ENCODE measurements around the gene STIM1.

Gene STIM1

GRCh38 chr11:3946455-3947017 lies 91.1 kb downstream of the STIM1 start:
- Mint-ChIP-seq H3K4me3 (peak overlapping the region; percentile 38), H3K27me3 (no peaks in the 10 kb centered on the region), H3K4me1 (ENCODE audit: low read depth) (peaks cover 96% of the 10 kb centered on the region), H3K27ac (peak overlapping the region; percentile 90), H3K9me3 (no peaks in the 10 kb centered on the region), H3K36me3 (ENCODE audit: low read depth) (peaks cover 34% of the 10 kb centered on the region)

GRCh38 chr11:3947061-3947460 lies 91.6 kb downstream of the STIM1 start:
- no peaks in the 10 kb centered on the region for H3K27me3 Mint-ChIP-seq
- H3K36me3 Mint-ChIP-seq (ENCODE audit: low read depth): peaks cover 34% of the 10 kb centered on the region
- H3K27ac Mint-ChIP-seq: peak overlapping the region; percentile 90
- peaks cover 96% of the 10 kb centered on the region for H3K4me1 Mint-ChIP-seq (ENCODE audit: low read depth)
- peak overlapping the region; percentile 38 for H3K4me3 Mint-ChIP-seq
- no peaks in the 10 kb centered on the region for H3K9me3 Mint-ChIP-seq

GRCh38 chr11:3949125-3949524 lies 93.7 kb downstream of the STIM1 start:
- Mint-ChIP-seq H3K36me3 (ENCODE audit: low read depth) (peaks cover 36% of the 10 kb centered on the region), H3K4me3 (no peak overlapping the region), H3K4me1 (ENCODE audit: low read depth) (peaks cover 96% of the 10 kb centered on the region), H3K9me3 (no peaks in the 10 kb centered on the region), H3K27ac (peak overlapping the region; percentile 4), H3K27me3 (no peaks in the 10 kb centered on the region)

- Mint-ChIP-seq H3K4me1 (ENCODE audit: low read depth) (peaks cover 99% of the 10 kb centered on the region), H3K27me3 (no peaks in the 10 kb centered on the region), H3K27ac (peak overlapping the region; percentile 75), H3K36me3 (ENCODE audit: low read depth) (peaks cover 20% of the 10 kb centered on the region), H3K9me3 (no peaks in the 10 kb centered on the region), H3K4me3 (no peak overlapping the region)
Measured at GRCh38 chr11:3950996-3951660, 95.7 kb downstream of the STIM1 start.

- Mint-ChIP-seq H3K36me3 (ENCODE audit: low read depth) (peaks cover 10% of the 10 kb centered on the region), H3K27ac (peak overlapping the region; percentile 39), H3K27me3 (no peaks in the 10 kb centered on the region), H3K9me3 (no peaks in the 10 kb centered on the region), H3K4me1 (ENCODE audit: low read depth) (peaks cover 96% of the 10 kb centered on the region), H3K4me3 (no peak overlapping the region)
Measured at GRCh38 chr11:3952715-3953114, 97.3 kb downstream of the STIM1 start.

GRCh38 chr11:3953327-3953726 lies 97.9 kb downstream of the STIM1 start:
- no peaks in the 10 kb centered on the region for H3K9me3 Mint-ChIP-seq
- no peak overlapping the region for H3K4me3 Mint-ChIP-seq
- peaks cover 7% of the 10 kb centered on the region for H3K36me3 Mint-ChIP-seq (ENCODE audit: low read depth)
- H3K27me3 Mint-ChIP-seq: no peaks in the 10 kb centered on the region
- H3K27ac Mint-ChIP-seq: peak overlapping the region; percentile 96
- H3K4me1 Mint-ChIP-seq (ENCODE audit: low read depth): peaks cover 96% of the 10 kb centered on the region

- peaks cover 96% of the 10 kb centered on the region for H3K4me1 Mint-ChIP-seq (ENCODE audit: low read depth)
- H3K27me3 Mint-ChIP-seq: no peaks in the 10 kb centered on the region
Measured at GRCh38 chr11:3954448-3955298, 99.2 kb downstream of the STIM1 start.

GRCh38 chr11:3955299-3955665 lies 99.8 kb downstream of the STIM1 start:
- H3K27ac Mint-ChIP-seq: peak overlapping the region; percentile 96
- no peaks in the 10 kb centered on the region for H3K27me3 Mint-ChIP-seq
- peaks cover 12% of the 10 kb centered on the region for H3K36me3 Mint-ChIP-seq (ENCODE audit: low read depth)
- peaks cover 96% of the 10 kb centered on the region for H3K4me1 Mint-ChIP-seq (ENCODE audit: low read depth)
- H3K4me3 Mint-ChIP-seq: peak overlapping the region; percentile 71
- no peaks in the 10 kb centered on the region for H3K9me3 Mint-ChIP-seq

More at GRCh38 chr11:3954448-3955298, 99.2 kb downstream of the STIM1 start:
- Mint-ChIP-seq H3K4me3 (peak overlapping the region; percentile 71), H3K36me3 (ENCODE audit: low read depth) (peaks cover 12% of the 10 kb centered on the region), H3K27ac (peak overlapping the region; percentile 96), H3K9me3 (no peaks in the 10 kb centered on the region)

GRCh38 chr11:3956038-3956437 lies 100.6 kb downstream of the STIM1 start:
- no peaks in the 10 kb centered on the region for H3K9me3 Mint-ChIP-seq
- H3K27me3 Mint-ChIP-seq: no peaks in the 10 kb centered on the region
- peaks cover 12% of the 10 kb centered on the region for H3K36me3 Mint-ChIP-seq (ENCODE audit: low read depth)
- H3K4me1 Mint-ChIP-seq (ENCODE audit: low read depth): peaks cover 93% of the 10 kb centered on the region
- H3K27ac Mint-ChIP-seq: peak overlapping the region; percentile 86
- peak overlapping the region; percentile 6 for H3K4me3 Mint-ChIP-seq

- Mint-ChIP-seq H3K9me3 (no peaks in the 10 kb centered on the region), H3K36me3 (ENCODE audit: low read depth) (peaks cover 12% of the 10 kb centered on the region), H3K27me3 (no peaks in the 10 kb centered on the region), H3K4me3 (no peak overlapping the region), H3K27ac (peak overlapping the region; percentile 86), H3K4me1 (ENCODE audit: low read depth) (peaks cover 89% of the 10 kb centered on the region)
Measured at GRCh38 chr11:3956748-3957147, 101.3 kb downstream of the STIM1 start.

GRCh38 chr11:3957437-3957836 lies 102.0 kb downstream of the STIM1 start:
- Mint-ChIP-seq H3K4me3 (no peak overlapping the region), H3K9me3 (no peaks in the 10 kb centered on the region), H3K27ac (no peak overlapping the region), H3K4me1 (ENCODE audit: low read depth) (peaks cover 87% of the 10 kb centered on the region), H3K36me3 (ENCODE audit: low read depth) (peaks cover 10% of the 10 kb centered on the region), H3K27me3 (no peaks in the 10 kb centered on the region)

- no peaks in the 10 kb centered on the region for H3K27me3 Mint-ChIP-seq
- peaks cover 5% of the 10 kb centered on the region for H3K36me3 Mint-ChIP-seq (ENCODE audit: low read depth)
- no peak overlapping the region for H3K4me3 Mint-ChIP-seq
- H3K4me1 Mint-ChIP-seq (ENCODE audit: low read depth): peaks cover 87% of the 10 kb centered on the region
- no peaks in the 10 kb centered on the region for H3K9me3 Mint-ChIP-seq
- H3K27ac Mint-ChIP-seq: no peak overlapping the region
Measured at GRCh38 chr11:3958281-3958680, 102.8 kb downstream of the STIM1 start.

- Mint-ChIP-seq H3K4me3 (no peak overlapping the region), H3K9me3 (no peaks in the 10 kb centered on the region), H3K27me3 (no peaks in the 10 kb centered on the region), H3K27ac (peak overlapping the region; percentile 54), H3K36me3 (ENCODE audit: low read depth) (peaks cover 5% of the 10 kb centered on the region), H3K4me1 (ENCODE audit: low read depth) (peaks cover 87% of the 10 kb centered on the region)
Measured at GRCh38 chr11:3959015-3959902, 103.8 kb downstream of the STIM1 start.

- Mint-ChIP-seq H3K9me3 (no peaks in the 10 kb centered on the region), H3K36me3 (ENCODE audit: low read depth) (peaks cover 5% of the 10 kb centered on the region), H3K4me1 (ENCODE audit: low read depth) (peaks cover 83% of the 10 kb centered on the region), H3K27me3 (no peaks in the 10 kb centered on the region), H3K4me3 (no peak overlapping the region), H3K27ac (no peak overlapping the region)
Measured at GRCh38 chr11:3959903-3960265, 104.4 kb downstream of the STIM1 start.
